Psoas muscle (tissue), 8 donors: ENCODE measurements around the gene CADM2. TPM values are rescaled to one million over a fixed set of nuclear protein-coding genes. Genes with fewer than 3 reads are reported as not detected.

Experiments used
- ATAC-seq, 4 donors: fragments of 200-7000 bp; cut with Tn5 transposase; one replicate each; pipeline ENCODE4 v1.9.1; 2020; ENCODE audit warnings: moderate library complexity in 3 of 4, mild to moderate bottlenecking in 2 of 4
- DNase-seq, 2 donors: peaks; one replicate each; pipeline ENCODE4 v3.0.0-alpha.2; 2020
- H3K27ac ChIP-seq: fragments of 200-600 bp; one replicate; pipeline ENCODE4 v1.8.0; 2022
- H3K27me3 ChIP-seq, 3 donors: fragments of 200-600 bp in 1 of 3; one replicate each; pipeline versions ENCODE4 v1.6.1 to v1.8.0; 2013 to 2022; ENCODE audit warnings: low read length in 2 of 3, mild to moderate bottlenecking in 2 of 3, moderate library complexity in 1 of 3; ENCODE audit not compliant: insufficient read depth in 3 of 3
- H3K36me3 ChIP-seq, 2 donors: fragments of 200-600 bp in 1 of 2; one replicate each; pipeline versions ENCODE4 v1.6.1 to v1.8.0; 2013 to 2022; ENCODE audit warnings: low read depth in 1 of 2, mild to moderate bottlenecking in 1 of 2, moderate library complexity in 1 of 2; ENCODE audit not compliant: insufficient read depth in 1 of 2
- H3K4me1 ChIP-seq: fragments of 200-600 bp; one replicate; pipeline ENCODE4 v1.8.0; 2022
- H3K4me3 ChIP-seq: fragments of 200-600 bp; one replicate; pipeline ENCODE4 v1.8.0; 2022; ENCODE audit warnings: mild to moderate bottlenecking
- H3K9me3 ChIP-seq: fragments of 200-600 bp; one replicate; pipeline ENCODE4 v1.8.0; 2022
- WGBS, 3 donors: extraction: QIAGEN DNeasy Blood & Tissue Kit; methylation state at CpG; one replicate each; pipeline versions ENCODE4 v1.1.6 to v1.1.7; 2013; 5-methylcytosine and 5-hydroxymethylcytosine counted together
- intact Hi-C, 2 donors: fragments of 100-400 bp; cut with DNase I; formaldehyde crosslinking; loops; one replicate each; pipeline versions ENCODE4 v1.11.0 to v1.14.2; 2022
- polyA plus RNA-seq, 3 donors: library from polyadenylated mRNA; stranded (reverse); fragments of 200-250 nt; gene quantifications; one replicate each; pipeline ENCODE4 v1.2.3, GENCODE V29; 2013
- total RNA-seq, 4 donors: library from RNA; stranded (reverse); fragmentation: NEBNext Ultra II Directional in 2 of 4; extraction: Animal tissue kit (Norgen Biotek cat#: 25700) in 2 of 4; gene quantifications; one replicate each; pipeline versions ENCODE4 v1.2.1 to v1.2.4, GENCODE V29; 2021 to 2023
- TF ChIP-seq, protein P1 (sequence below): fragments of 200-600 bp; IDR thresholded peaks from one replicate; pipeline ENCODE4 v1.8.0; 2022; ENCODE audit warnings: antibody characterized with exemption
- donor health status: healthy with polysubstance abuse.
- donor health status: DM: no; HTN: no; CAD: no; lungs with moderate emphysema.
- donor health status: Bipolar disorder and iron deficiency.
- donor health status: healthy.
- donor health status: DM: yes; HTN: yes; CAD: no.
- donor health status: DM: no; HTN: no; CAD: no.
- donor health status: DM: no; HTN: no; CAD: no.
- donor health status: DM: yes; HTN: yes; CAD: no.

Gene CADM2
- total and polyA plus RNA-seq, 7 donors = 3.6 to 15.7 (median 6.3) TPM

DNA sequence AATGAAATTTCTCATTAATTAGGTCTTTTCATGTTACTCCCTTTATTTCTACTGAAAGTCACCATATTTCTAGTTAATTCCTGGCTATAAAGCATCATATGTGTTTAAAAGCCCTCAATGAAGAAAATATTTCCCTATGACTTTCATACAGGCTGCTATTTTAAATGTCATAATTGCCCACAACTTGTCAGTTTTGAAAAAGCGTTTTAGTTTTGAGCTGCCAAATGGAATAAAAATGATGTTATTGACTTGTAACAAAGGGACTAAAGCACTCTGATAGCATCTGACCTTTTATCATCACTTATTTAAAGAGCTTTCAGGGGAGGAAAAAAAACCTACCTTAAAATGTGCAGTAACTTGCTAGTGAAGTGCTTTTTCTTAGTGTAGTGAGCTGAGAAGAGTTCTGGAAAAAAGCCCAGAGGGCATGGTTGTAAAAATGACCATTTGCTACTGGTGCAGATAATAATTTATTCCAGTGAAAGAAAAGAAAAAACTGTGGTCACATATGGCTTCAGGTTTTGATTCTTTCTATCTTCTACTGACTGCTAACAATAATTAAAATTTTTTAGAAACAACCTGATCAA is 877.2 kb downstream of the CADM2 start:
- WGBS, 3 donors = 57 to 81% (median 76%) methylated on average over 1 of the region's 1 CpG
- DNase-seq = no peak
- Histone ChIP-seq H3K4me1 (no peaks in the 10 kb centered on the region), H3K4me3 (no peak overlapping the region), H3K27ac (no peak overlapping the region), H3K9me3 (no peaks in the 10 kb centered on the region), H3K27me3 (no peaks in the 10 kb centered on the region), H3K36me3 (no peaks in the 10 kb centered on the region)
- TF ChIP-seq, protein P1, sequence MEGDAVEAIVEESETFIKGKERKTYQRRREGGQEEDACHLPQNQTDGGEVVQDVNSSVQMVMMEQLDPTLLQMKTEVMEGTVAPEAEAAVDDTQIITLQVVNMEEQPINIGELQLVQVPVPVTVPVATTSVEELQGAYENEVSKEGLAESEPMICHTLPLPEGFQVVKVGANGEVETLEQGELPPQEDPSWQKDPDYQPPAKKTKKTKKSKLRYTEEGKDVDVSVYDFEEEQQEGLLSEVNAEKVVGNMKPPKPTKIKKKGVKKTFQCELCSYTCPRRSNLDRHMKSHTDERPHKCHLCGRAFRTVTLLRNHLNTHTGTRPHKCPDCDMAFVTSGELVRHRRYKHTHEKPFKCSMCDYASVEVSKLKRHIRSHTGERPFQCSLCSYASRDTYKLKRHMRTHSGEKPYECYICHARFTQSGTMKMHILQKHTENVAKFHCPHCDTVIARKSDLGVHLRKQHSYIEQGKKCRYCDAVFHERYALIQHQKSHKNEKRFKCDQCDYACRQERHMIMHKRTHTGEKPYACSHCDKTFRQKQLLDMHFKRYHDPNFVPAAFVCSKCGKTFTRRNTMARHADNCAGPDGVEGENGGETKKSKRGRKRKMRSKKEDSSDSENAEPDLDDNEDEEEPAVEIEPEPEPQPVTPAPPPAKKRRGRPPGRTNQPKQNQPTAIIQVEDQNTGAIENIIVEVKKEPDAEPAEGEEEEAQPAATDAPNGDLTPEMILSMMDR = no peak
- ATAC-seq = no peak
- intact Hi-C loops = no loop called here

DNA sequence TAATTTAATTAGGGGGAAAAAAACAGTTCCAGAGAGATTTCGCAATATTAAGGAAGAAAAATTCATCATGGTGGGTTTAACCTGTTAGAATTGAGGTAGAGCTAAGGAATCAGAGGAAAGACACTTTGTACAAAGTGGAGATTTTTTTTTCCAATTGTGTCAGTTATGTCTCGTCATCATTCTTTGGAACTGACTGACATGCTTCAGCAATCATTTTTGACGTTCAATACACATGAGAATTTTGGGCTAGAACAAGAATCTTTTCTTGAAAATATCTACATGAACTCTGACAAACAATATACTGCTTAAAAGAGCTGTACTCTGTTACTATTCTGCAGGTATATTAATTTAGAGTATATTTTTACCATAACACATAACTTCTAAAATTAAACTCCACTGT is 878.6 kb downstream of the CADM2 start:
- Histone ChIP-seq H3K27me3 (no peaks in the 10 kb centered on the region), H3K9me3 (no peaks in the 10 kb centered on the region), H3K4me1 (no peaks in the 10 kb centered on the region), H3K36me3 (no peaks in the 10 kb centered on the region), H3K27ac (no peak overlapping the region), H3K4me3 (no peak overlapping the region)
- intact Hi-C loops = no loop called here
- DNase-seq = no peak
- TF ChIP-seq, protein P1 = no peak
- WGBS, 3 donors = 82 to 89% (median 85%) methylated on average over 3 of the region's 3 CpGs
- no peak for ATAC-seq

- Histone ChIP-seq H3K4me3 (no peak overlapping the region), H3K9me3 (no peaks in the 10 kb centered on the region), H3K36me3 (no peaks in the 10 kb centered on the region), H3K4me1 (no peaks in the 10 kb centered on the region), H3K27me3 (no peaks in the 10 kb centered on the region), H3K27ac (no peak overlapping the region)
- TF ChIP-seq, protein P1 = no peak
- intact Hi-C loops = no loop called here
- ATAC-seq = no peak
- 35 to 41% (median 37%) methylated on average over 1 of the region's 1 CpG for WGBS, 3 donors
- no peak for DNase-seq
Observed at GRCh38 chr3:85838921-85839320, 880.1 kb downstream of the CADM2 start.

DNA sequence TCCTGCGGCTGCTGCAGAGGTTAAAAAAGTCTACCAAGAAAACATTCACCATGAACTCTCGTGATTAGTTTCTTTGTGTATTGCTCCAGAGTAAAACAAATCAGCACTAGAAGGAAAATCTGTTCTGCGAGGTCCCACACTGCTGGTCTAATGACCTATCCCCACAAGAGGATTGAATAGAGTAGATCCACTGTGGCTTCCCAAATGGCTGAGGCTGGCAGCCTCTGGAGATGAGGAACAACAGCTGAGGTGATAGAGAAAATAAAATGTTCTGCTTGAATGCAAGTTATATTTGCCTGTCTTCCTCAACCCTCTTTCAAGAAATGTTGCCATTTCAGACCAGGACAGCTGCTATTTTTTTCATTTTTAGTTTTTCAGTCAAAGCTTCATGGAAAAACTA is 883.3 kb downstream of the CADM2 start:
- no peak for DNase-seq
- no peaks in the 10 kb centered on the region for H3K4me1 ChIP-seq
- TF ChIP-seq, protein P1 = no peak
- no peaks in the 10 kb centered on the region for H3K9me3 ChIP-seq
- intact Hi-C loops = no loop called here
- H3K27me3 ChIP-seq = no peaks in the 10 kb centered on the region
- no peak overlapping the region for H3K4me3 ChIP-seq
- no peak overlapping the region for H3K27ac ChIP-seq
- H3K36me3 ChIP-seq = no peaks in the 10 kb centered on the region
- WGBS, 3 donors = 42 to 51% (median 48%) methylated on average over 3 of the region's 3 CpGs
- ATAC-seq = no peak

DNA sequence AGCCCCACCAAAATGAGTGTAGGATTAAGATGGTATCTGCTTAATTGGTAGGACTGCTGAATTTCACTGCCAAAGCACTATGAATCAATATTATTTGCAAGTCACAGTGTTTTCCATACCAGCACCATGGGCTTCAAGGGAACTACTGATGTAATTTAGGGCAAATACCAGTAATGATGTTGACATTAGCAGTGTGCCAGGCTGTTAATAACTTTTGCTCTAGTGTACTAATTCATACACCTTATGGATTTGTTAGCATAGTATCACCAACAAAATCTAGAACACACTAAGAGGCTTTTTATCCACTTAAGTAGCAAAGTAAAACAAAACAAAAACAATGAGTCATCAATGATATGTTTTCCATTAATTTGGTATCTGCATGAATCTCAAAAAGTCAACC is 888.2 kb downstream of the CADM2 start:
- ATAC-seq (no peak), DNase-seq (no peak)
- H3K4me1 ChIP-seq = no peaks in the 10 kb centered on the region
- no peak overlapping the region for H3K27ac ChIP-seq
- no peaks in the 10 kb centered on the region for H3K36me3 ChIP-seq
- no peaks in the 10 kb centered on the region for H3K9me3 ChIP-seq
- no peak overlapping the region for H3K4me3 ChIP-seq
- TF ChIP-seq, protein P1 = no peak
- intact Hi-C loops = no loop called here
- no peaks in the 10 kb centered on the region for H3K27me3 ChIP-seq
